PFSK-1 (cell line): Measurements from ENCODE around the gene DGKB.

Source experiments
- POLR2AphosphoS5 ChIP-seq: IDR thresholded peaks from 2 replicates; pipeline ENCODE4 v1.6.1; 2012; ENCODE audit warnings: low read depth, mild to moderate bottlenecking, control low read depth, low read length, moderate library complexity
- REST ChIP-seq, 2 experiments: IDR thresholded peaks; 2 replicates each; pipeline versions ENCODE4 v1.6.1 to v1.8.0; 2011 to 2012; ENCODE audit warnings: low read depth in 2 of 2, low read length in 2 of 2, control low read depth in 1 of 2, inconsistent platforms in 1 of 2, mild to moderate bottlenecking in 1 of 2, moderate library complexity in 1 of 2; ENCODE audit not compliant: insufficient read depth in 1 of 2
- SIN3A ChIP-seq: IDR thresholded peaks from 2 replicates; pipeline ENCODE4 v1.6.1; 2012; ENCODE audit warnings: mild to moderate bottlenecking, low read length, moderate library complexity, borderline replicate concordance; ENCODE audit not compliant: insufficient read depth
- TAF1 ChIP-seq: IDR thresholded peaks from 2 replicates; pipeline ENCODE4 v1.6.1; 2012; ENCODE audit warnings: low read length, control low read depth, borderline replicate concordance; ENCODE audit not compliant: insufficient read depth

DNA sequence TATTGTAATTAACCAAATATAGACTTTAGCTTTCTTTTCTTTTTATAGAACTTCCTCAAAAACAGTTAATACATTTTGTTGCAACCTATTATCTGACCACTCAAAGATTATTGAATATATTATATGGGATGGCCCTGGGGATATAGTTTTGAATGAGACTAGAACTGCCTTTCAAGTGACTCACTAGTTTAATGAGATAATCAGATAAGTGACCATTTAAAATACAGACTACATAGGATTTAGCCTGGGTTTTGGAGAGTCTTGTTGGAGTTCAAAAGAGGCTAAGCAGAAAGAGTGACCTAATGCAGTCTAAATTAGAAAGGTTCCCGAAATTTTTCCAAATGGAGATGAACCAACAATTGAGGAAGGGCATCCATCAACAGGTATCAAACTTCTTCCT lies 607.9 kb downstream of the DGKB start:
- TF ChIP-seq POLR2AphosphoS5 (no peak), REST (IDR thresholded peaks at IDR 0.05; ENCODE audit: insufficient read depth in 1 of 2, low read depth in 2 of 2, low read length in 2 of 2) (no peak), TAF1 (0 out of 2 replicates have a peak, but pooled peaks have one; percentile 16), SIN3A (no peak)
